Esophagus (tissue), 2 donors: Measurements from ENCODE around the gene FNIP2. TPM values are rescaled to one million over a fixed set of nuclear protein-coding genes. Genes with fewer than 3 reads are reported as not detected.
"Not testable (repeated sequence)": the region's sequence is repeated elsewhere in the genome, so short reads cannot be mapped to it uniquely, and the experiment has no call there.

Experiments used
- H3K27ac ChIP-seq, 2 donors: one replicate each; pipeline ENCODE4 v1.5.1; 2013; ENCODE audit warnings: low read depth in 2 of 2, mild to moderate bottlenecking in 2 of 2, inconsistent platforms in 1 of 2, low read length in 1 of 2, moderate library complexity in 1 of 2
- H3K27me3 ChIP-seq, 2 donors: one replicate each; pipeline ENCODE4 v1.6.1; 2013; ENCODE audit warnings: low read length in 2 of 2, control low read depth in 1 of 2, mild to moderate bottlenecking in 1 of 2; ENCODE audit not compliant: insufficient read depth in 2 of 2, control insufficient read depth in 1 of 2
- H3K36me3 ChIP-seq, 2 donors: one replicate each; pipeline ENCODE4 v1.6.1; 2013; ENCODE audit warnings: low read length in 1 of 2; ENCODE audit not compliant: control insufficient read depth in 2 of 2, insufficient read depth in 2 of 2
- H3K4me1 ChIP-seq, 2 donors: one replicate each; pipeline ENCODE4 v1.6.1; 2013; ENCODE audit warnings: low read length in 1 of 2; ENCODE audit not compliant: control insufficient read depth in 2 of 2, insufficient read depth in 2 of 2
- H3K4me3 ChIP-seq, 2 donors: one replicate each; pipeline ENCODE4 v1.5.1; 2013; ENCODE audit warnings: low read length in 2 of 2, mild to moderate bottlenecking in 2 of 2, low read depth in 1 of 2, moderate library complexity in 1 of 2
- H3K9me3 ChIP-seq, 2 donors: one replicate each; pipeline ENCODE4 v1.6.1; 2013; ENCODE audit warnings: mild to moderate bottlenecking in 2 of 2, low read depth in 1 of 2, low read length in 1 of 2, moderate library complexity in 1 of 2; ENCODE audit not compliant: control insufficient read depth in 2 of 2, insufficient read depth in 1 of 2
- WGBS, 2 donors: extraction: QIAGEN DNeasy Blood & Tissue Kit; methylation state at CpG; one replicate each; pipeline ENCODE4 v1.1.7; 2013; 5-methylcytosine and 5-hydroxymethylcytosine counted together
- polyA plus RNA-seq, 2 donors: library from polyadenylated mRNA; stranded (reverse); fragments of 200-250 nt; gene quantifications; one replicate each; pipeline ENCODE4 v1.2.3, GENCODE V29; 2013
- donor health status: healthy with polysubstance abuse.
- donor health status: Bipolar disorder and iron deficiency.

The FNIP2 gene
- polyA plus RNA-seq, 2 donors = 2.0 to 2.9 TPM

DNA sequence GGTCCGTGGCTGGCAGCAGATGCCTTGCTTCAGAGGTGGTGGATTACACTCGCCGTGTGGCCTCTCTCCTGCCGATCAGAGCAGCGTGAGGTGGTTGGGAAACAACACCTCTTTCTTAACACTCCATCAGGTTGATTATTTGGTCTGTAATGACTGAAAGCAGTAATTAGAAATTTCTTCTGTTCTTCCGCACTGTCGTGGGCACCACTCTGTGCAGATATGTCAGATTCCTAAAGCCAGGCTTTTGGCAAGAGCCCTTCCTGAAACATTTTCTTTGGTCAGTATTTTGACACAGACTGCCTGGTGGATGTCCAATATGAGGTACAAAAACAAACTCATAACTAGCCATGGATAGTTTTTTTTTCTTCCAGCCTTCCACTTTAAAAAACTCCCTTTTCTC is 100.9 kb downstream of the FNIP2 start:
- Histone ChIP-seq H3K36me3 (peaks cover 4 to 15% of the 10 kb centered on the region in 2 donors), H3K4me1 (no peaks in the 10 kb centered on the region), H3K27me3 (no peaks in the 10 kb centered on the region), H3K4me3 (no peak overlapping the region), H3K27ac (no peak overlapping the region), H3K9me3 (no peaks in the 10 kb centered on the region)
- 86 to 87% methylated on average over 7 of the region's 7 CpGs for WGBS, 2 donors

GRCh38 chr4:158870282-158870625 is 101.4 kb downstream of the FNIP2 start:
- Histone ChIP-seq H3K9me3 (no peaks in the 10 kb centered on the region), H3K27ac (no peak overlapping the region), H3K27me3 (no peaks in the 10 kb centered on the region), H3K4me3 (no peak overlapping the region), H3K36me3 (peaks cover 4 to 15% of the 10 kb centered on the region in 2 donors), H3K4me1 (no peaks in the 10 kb centered on the region)
- 80 to 81% methylated on average over 4 of the region's 4 CpGs for WGBS, 2 donors

GRCh38 chr4:158870626-158871334 is 102.0 kb downstream of the FNIP2 start:
- Histone ChIP-seq H3K36me3 (peaks cover 4 to 15% of the 10 kb centered on the region in 2 donors), H3K9me3 (no peaks in the 10 kb centered on the region), H3K27ac (no peak overlapping the region), H3K4me3 (no peak overlapping the region), H3K27me3 (no peaks in the 10 kb centered on the region), H3K4me1 (no peaks in the 10 kb centered on the region)
- WGBS, 2 donors = 77% methylated on average over 8 of the region's 8 CpGs

GRCh38 chr4:158871335-158871724 is 102.5 kb downstream of the FNIP2 start:
- Histone ChIP-seq H3K4me1 (no peaks in the 10 kb centered on the region), H3K9me3 (no peaks in the 10 kb centered on the region), H3K27me3 (no peaks in the 10 kb centered on the region), H3K4me3 (no peak overlapping the region), H3K27ac (no peak overlapping the region), H3K36me3 (peaks cover 4 to 15% of the 10 kb centered on the region in 2 donors)
- WGBS, 2 donors = 49 to 57% methylated on average over 3 of the region's 3 CpGs

DNA sequence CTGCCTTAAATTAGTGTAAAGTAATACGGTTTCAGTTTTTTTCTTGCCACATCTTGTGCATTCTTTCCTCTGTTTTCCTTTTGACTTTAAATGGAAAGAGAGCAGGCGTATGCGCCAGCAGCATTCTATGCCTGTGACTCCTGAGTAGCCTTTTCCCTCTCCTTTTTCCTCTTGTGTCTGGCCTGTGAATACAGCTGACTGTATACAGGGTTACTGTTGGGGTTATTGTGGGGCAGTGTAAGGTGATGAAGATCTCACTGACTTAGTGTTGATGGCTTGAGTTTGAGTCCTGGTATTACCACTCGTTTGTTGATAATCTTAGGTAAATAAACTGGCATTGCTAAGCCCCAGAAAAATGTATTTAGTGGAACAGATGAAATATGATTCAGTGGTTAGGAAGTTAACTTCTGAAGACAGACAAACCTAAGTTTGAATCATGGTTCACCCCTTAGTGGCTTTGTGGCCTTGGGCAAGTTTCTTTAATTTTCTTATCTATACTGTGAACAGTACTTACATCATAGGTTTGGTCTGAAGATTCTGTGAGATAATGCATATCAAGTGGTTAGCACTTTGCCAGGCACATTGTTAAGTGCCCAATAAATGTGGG is 105.1 kb downstream of the FNIP2 start:
- Histone ChIP-seq H3K36me3 (peaks cover 4 to 8% of the 10 kb centered on the region in 2 donors), H3K4me1 (no peaks in the 10 kb centered on the region), H3K4me3 (no peak overlapping the region), H3K27me3 (no peaks in the 10 kb centered on the region), H3K27ac (no peak overlapping the region), H3K9me3 (no peaks in the 10 kb centered on the region)
- WGBS, 2 donors = 68 to 72% methylated on average over 4 of the region's 4 CpGs

- no peaks in the 10 kb centered on the region for H3K9me3 ChIP-seq
- peaks cover 0 to 4% of the 10 kb centered on the region in 2 donors for H3K36me3 ChIP-seq
- no peak overlapping the region for H3K27ac ChIP-seq
- no peaks in the 10 kb centered on the region for H3K4me1 ChIP-seq
- 93 to 96% methylated on average over 4 of the region's 4 CpGs for WGBS, 2 donors
- H3K4me3 ChIP-seq = no peak overlapping the region
- no peaks in the 10 kb centered on the region for H3K27me3 ChIP-seq
These were observed 106.2 kb downstream of the FNIP2 start for GRCh38 chr4:158875026-158875425.

DNA sequence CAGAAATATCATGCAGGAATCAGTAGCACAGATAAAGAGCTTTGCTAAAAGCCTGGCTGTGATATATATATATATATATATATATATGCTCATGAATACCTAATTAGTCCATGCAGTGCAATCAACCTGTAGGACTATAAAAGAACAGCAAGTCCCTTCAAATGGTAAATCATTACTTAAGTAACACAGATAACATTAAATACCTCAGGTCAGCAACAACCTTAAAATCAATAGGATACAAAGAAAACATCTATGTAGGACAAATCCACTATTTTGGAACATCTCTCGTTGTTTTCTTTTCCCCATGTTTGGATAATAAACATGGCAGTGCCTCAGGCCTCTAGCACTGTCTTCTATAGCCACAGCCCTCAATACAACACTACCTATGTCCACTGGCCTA is 106.6 kb downstream of the FNIP2 start:
- WGBS, 2 donors = 75 to 83% methylated on average over 1 of the region's 1 CpG
- Histone ChIP-seq H3K4me1 (no peaks in the 10 kb centered on the region), H3K27me3 (no peaks in the 10 kb centered on the region), H3K36me3 (peaks cover 0 to under 1% of the 10 kb centered on the region in 2 donors), H3K9me3 (no peaks in the 10 kb centered on the region), H3K4me3 (no peak overlapping the region), H3K27ac (no peak overlapping the region)

DNA sequence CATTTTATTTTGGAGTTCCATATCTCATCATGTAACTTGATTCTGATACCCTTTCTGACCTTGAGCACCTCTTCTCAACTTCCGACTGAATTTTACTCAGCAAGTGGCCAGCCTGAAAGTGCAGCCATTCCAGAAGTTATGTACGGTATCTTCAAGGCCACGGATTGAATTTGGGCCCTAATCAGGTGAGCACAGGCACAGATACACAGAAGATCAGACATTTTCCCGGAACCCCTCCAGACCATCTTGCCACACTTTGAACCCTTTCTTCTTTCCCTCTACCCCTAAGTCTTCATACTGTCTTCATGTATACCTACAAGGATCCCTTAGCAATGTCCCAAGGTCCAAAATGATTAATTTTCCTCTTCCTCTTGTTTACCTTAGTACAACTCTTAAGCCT is 108.2 kb downstream of the FNIP2 start:
- no peaks in the 10 kb centered on the region for H3K4me1 ChIP-seq
- H3K27ac ChIP-seq = no peak overlapping the region
- WGBS, 2 donors = 86 to 95% methylated on average over 4 of the region's 4 CpGs
- no peaks in the 10 kb centered on the region for H3K36me3 ChIP-seq
- H3K4me3 ChIP-seq = no peak overlapping the region
- no peaks in the 10 kb centered on the region for H3K9me3 ChIP-seq
- H3K27me3 ChIP-seq = no peaks in the 10 kb centered on the region

GRCh38 chr4:158882142-158882541 is 113.3 kb downstream of the FNIP2 start:
- H3K9me3 ChIP-seq, H3K4me1 ChIP-seq, H3K27me3 ChIP-seq, H3K4me3 ChIP-seq, H3K36me3 ChIP-seq, H3K27ac ChIP-seq: not testable (repeated sequence)
- 98% methylated on average over 17 to 30 of the region's 30 CpGs for WGBS, 2 donors

DNA sequence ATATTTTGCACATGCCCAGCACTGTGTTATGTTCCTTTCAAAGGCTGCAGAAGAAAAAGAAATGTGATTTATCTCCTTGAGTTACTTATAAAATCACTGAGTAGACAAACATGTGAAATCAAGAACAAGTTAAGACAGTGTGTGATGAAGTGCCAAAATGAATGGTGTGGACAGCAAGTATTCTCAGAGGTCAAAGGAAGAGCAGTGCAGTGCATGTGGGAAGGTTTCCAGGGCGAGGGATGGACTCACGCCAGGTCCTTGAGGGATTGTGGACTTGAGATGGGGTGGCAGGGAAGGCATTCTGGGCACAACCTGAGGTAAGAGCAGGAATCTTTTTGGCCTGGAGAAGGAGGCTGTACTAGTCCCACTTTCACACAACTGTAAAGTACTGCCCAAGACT is 115.5 kb downstream of the FNIP2 start:
- Histone ChIP-seq H3K4me1 (no peaks in the 10 kb centered on the region), H3K9me3 (no peaks in the 10 kb centered on the region), H3K36me3 (no peaks in the 10 kb centered on the region), H3K27me3 (no peaks in the 10 kb centered on the region), H3K27ac (peak overlapping the region in 1 of 2 donors; percentile 4), H3K4me3 (no peak overlapping the region)
- 80 to 84% methylated on average over 2 of the region's 2 CpGs for WGBS, 2 donors
